Midbrain (tissue), 1 donor: ENCODE measurements around the gene CMKLR1.

Source experiments
- DNase-seq: peaks from one replicate; lab custom pipeline; 2025; lab: John Stamatoyannopoulos, UW

Gene CMKLR1

GRCh38 chr12:108361606-108362005, 22.5 kb upstream of the CMKLR1 start:
- DNase-seq: no peak

- no peak for DNase-seq
Measured at GRCh38 chr12:108360487-108360886, 21.4 kb upstream of the CMKLR1 start.

GRCh38 chr12:108360057-108360456, 20.9 kb upstream of the CMKLR1 start:
- no peak for DNase-seq

- DNase-seq: no peak
Measured at GRCh38 chr12:108358580-108358965, 19.5 kb upstream of the CMKLR1 start.

- DNase-seq: no peak
Measured at GRCh38 chr12:108357834-108358579, 18.9 kb upstream of the CMKLR1 start.

GRCh38 chr12:108356835-108357806, 18.0 kb upstream of the CMKLR1 start:
- no peak for DNase-seq

GRCh38 chr12:108355069-108355468, 16.0 kb upstream of the CMKLR1 start:
- no peak for DNase-seq

GRCh38 chr12:108352591-108352990, 13.5 kb upstream of the CMKLR1 start:
- DNase-seq: no peak

GRCh38 chr12:108350511-108350910, 11.4 kb upstream of the CMKLR1 start:
- DNase-seq: no peak

GRCh38 chr12:108349278-108349688, 10.2 kb upstream of the CMKLR1 start:
- no peak for DNase-seq

GRCh38 chr12:108348842-108349241, 9.7 kb upstream of the CMKLR1 start:
- no peak for DNase-seq

- no peak for DNase-seq
Measured at GRCh38 chr12:108346727-108347710, 7.9 kb upstream of the CMKLR1 start.

GRCh38 chr12:108345716-108346633, 6.9 kb upstream of the CMKLR1 start:
- DNase-seq: no peak

- DNase-seq: no peak
Measured at GRCh38 chr12:108342985-108343384, 3.9 kb upstream of the CMKLR1 start.

- DNase-seq: no peak
Measured at GRCh38 chr12:108341854-108342847, 3.0 kb upstream of the CMKLR1 start.

- no peak for DNase-seq
Measured at GRCh38 chr12:108341356-108341755, 2.2 kb upstream of the CMKLR1 start.

GRCh38 chr12:108340037-108340436, 926 bp upstream of the CMKLR1 start:
- DNase-seq: no peak

- DNase-seq: no peak
Measured at GRCh38 chr12:108337235-108338223, 1.6 kb downstream of the CMKLR1 start.
